ENCODE data around the gene BOLA2B. TPM values are rescaled to one million over a fixed set of nuclear protein-coding genes. Genes with fewer than 3 reads are reported as not detected.

BOLA2B gene
- total and polyA plus RNA-seq, 9 of the 15 experiments (the other 6 are each of a cell fraction or from before 2014, with no cell fraction given), result 43.9 to 613 (median 181) TPM

DNA sequence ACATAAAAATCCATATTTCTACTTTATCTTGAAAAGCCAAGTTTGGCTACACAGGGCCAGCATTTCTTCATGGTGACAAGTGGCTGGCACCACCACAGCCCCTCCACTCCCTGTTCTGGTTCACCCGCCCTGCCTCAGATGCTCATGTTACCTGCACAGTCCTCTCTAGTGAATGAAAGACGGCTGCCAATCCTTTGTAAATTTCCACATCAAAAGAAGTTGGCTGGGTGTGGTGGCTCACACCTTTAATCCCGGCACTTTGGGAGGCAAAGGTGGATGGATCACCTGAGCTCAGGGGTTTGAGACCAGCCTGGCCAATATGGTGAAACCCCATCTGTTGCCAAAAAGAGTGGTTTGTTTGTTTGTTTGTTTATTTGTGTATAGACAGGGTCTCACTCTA lies 29.9 kb downstream of the BOLA2B start:
- H3K27me3 ChIP-seq (ENCODE audit: control insufficient read depth in 2 of 2, insufficient read depth in 2 of 2, low read length in 2 of 2), result no peaks in the 10 kb centered on the region
- 33% methylated on average over 3 of the region's 3 CpGs for WGBS (ENCODE audit: insufficient coverage, low coverage, missing lambda C conversion rate)
- no peak overlapping the region for H3K4me2 ChIP-seq (ENCODE audit: insufficient read depth, low read length)
- H2AFZ ChIP-seq (ENCODE audit: low read depth, low read length), result no peak overlapping the region
- H3K9me1 ChIP-seq (ENCODE audit: control insufficient read depth, insufficient read depth, low read length), result no peaks in the 10 kb centered on the region
- no TSS peak for BruUV-seq (replicated peaks)
- no peaks in the 10 kb centered on the region for H3K79me2 ChIP-seq (ENCODE audit: control insufficient read depth, insufficient read depth, low read length)
- no peak overlapping the region for H3K27ac ChIP-seq (ENCODE audit: extremely low read depth, low read depth, low read length)
- FAIRE-seq, result no peak
- intact Hi-C loops (cut with micrococcal nuclease), result no loop called here
- no peak for ATAC-seq
- ChIA-PET CTCF (ENCODE audit: low intra/inter-chr PET ratio) (no interaction called here), POLR2A (no interaction called here)
- no peaks in the 10 kb centered on the region for H3K9me3 ChIP-seq (replicated peaks; ENCODE audit: control insufficient read depth, insufficient read depth, low read depth, low read length)
- peaks cover 0 to 5% of the 10 kb centered on the region in 2 experiments; a peak in 3 of 5 replicates for H3K4me1 ChIP-seq (replicated peaks in 1 of 2; ENCODE audit: control insufficient read depth in 2 of 2, insufficient read depth in 2 of 2, low read length in 2 of 2)
- no peaks in the 10 kb centered on the region for H4K20me1 ChIP-seq (replicated peaks; ENCODE audit: control insufficient read depth, insufficient read depth, low read length)
- no peak overlapping the region for H3K4me3 ChIP-seq
- no peak for DNase-seq (ENCODE audit: extremely low read depth in 1 of 4, low spot score in 3 of 4)
- in situ Hi-C loops (cut with MboI), result no loop called here
- no peaks in the 10 kb centered on the region for H3K36me3 ChIP-seq (ENCODE audit: control insufficient read depth, insufficient read depth, low read length)
- H3K9ac ChIP-seq (ENCODE audit: insufficient read depth in 1 of 2, low read depth in 2 of 2, low read length in 2 of 2), result no peak overlapping the region
- TF ChIP-seq, protein P1, sequence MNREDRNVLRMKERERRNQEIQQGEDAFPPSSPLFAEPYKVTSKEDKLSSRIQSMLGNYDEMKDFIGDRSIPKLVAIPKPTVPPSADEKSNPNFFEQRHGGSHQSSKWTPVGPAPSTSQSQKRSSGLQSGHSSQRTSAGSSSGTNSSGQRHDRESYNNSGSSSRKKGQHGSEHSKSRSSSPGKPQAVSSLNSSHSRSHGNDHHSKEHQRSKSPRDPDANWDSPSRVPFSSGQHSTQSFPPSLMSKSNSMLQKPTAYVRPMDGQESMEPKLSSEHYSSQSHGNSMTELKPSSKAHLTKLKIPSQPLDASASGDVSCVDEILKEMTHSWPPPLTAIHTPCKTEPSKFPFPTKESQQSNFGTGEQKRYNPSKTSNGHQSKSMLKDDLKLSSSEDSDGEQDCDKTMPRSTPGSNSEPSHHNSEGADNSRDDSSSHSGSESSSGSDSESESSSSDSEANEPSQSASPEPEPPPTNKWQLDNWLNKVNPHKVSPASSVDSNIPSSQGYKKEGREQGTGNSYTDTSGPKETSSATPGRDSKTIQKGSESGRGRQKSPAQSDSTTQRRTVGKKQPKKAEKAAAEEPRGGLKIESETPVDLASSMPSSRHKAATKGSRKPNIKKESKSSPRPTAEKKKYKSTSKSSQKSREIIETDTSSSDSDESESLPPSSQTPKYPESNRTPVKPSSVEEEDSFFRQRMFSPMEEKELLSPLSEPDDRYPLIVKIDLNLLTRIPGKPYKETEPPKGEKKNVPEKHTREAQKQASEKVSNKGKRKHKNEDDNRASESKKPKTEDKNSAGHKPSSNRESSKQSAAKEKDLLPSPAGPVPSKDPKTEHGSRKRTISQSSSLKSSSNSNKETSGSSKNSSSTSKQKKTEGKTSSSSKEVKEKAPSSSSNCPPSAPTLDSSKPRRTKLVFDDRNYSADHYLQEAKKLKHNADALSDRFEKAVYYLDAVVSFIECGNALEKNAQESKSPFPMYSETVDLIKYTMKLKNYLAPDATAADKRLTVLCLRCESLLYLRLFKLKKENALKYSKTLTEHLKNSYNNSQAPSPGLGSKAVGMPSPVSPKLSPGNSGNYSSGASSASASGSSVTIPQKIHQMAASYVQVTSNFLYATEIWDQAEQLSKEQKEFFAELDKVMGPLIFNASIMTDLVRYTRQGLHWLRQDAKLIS (CRISPR knock-in tag; IDR thresholded peaks at IDR 0.05), result no peak
- no peak for TF ChIP-seq XRCC4 (IDR thresholded peaks at IDR 0.05; ENCODE audit: extremely low read depth, insufficient read depth, insufficient read length)
- TF ChIP-seq ATF6 (CRISPR knock-in tag; IDR thresholded peaks at IDR 0.05), result no peak
- TF ChIP-seq, protein P2, sequence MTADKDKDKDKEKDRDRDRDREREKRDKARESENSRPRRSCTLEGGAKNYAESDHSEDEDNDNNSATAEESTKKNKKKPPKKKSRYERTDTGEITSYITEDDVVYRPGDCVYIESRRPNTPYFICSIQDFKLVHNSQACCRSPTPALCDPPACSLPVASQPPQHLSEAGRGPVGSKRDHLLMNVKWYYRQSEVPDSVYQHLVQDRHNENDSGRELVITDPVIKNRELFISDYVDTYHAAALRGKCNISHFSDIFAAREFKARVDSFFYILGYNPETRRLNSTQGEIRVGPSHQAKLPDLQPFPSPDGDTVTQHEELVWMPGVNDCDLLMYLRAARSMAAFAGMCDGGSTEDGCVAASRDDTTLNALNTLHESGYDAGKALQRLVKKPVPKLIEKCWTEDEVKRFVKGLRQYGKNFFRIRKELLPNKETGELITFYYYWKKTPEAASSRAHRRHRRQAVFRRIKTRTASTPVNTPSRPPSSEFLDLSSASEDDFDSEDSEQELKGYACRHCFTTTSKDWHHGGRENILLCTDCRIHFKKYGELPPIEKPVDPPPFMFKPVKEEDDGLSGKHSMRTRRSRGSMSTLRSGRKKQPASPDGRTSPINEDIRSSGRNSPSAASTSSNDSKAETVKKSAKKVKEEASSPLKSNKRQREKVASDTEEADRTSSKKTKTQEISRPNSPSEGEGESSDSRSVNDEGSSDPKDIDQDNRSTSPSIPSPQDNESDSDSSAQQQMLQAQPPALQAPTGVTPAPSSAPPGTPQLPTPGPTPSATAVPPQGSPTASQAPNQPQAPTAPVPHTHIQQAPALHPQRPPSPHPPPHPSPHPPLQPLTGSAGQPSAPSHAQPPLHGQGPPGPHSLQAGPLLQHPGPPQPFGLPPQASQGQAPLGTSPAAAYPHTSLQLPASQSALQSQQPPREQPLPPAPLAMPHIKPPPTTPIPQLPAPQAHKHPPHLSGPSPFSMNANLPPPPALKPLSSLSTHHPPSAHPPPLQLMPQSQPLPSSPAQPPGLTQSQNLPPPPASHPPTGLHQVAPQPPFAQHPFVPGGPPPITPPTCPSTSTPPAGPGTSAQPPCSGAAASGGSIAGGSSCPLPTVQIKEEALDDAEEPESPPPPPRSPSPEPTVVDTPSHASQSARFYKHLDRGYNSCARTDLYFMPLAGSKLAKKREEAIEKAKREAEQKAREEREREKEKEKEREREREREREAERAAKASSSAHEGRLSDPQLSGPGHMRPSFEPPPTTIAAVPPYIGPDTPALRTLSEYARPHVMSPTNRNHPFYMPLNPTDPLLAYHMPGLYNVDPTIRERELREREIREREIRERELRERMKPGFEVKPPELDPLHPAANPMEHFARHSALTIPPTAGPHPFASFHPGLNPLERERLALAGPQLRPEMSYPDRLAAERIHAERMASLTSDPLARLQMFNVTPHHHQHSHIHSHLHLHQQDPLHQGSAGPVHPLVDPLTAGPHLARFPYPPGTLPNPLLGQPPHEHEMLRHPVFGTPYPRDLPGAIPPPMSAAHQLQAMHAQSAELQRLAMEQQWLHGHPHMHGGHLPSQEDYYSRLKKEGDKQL (CRISPR knock-in tag; IDR thresholded peaks at IDR 0.05; ENCODE audit: borderline replicate concordance), result no peak
- TF ChIP-seq NR1H2 (CRISPR knock-in tag; IDR thresholded peaks at IDR 0.05), result no peak
- TF ChIP-seq ZBTB33 (CRISPR knock-in tag; IDR thresholded peaks at IDR 0.05), result no peak
